Endothelial cell of umbilical vein (primary cell): Measurements from ENCODE around the gene CTSC.

Experiments used
- CTCF ChIP-seq, 2 donors: IDR thresholded peaks; 1 replicate in 1 of 2; 2 replicates in 1 of 2; pipeline ENCODE4 v1.5.1; 2011; ENCODE audit warnings: low read length in 2 of 2, mild to moderate bottlenecking in 2 of 2, moderate library complexity in 2 of 2, control low read depth in 1 of 2, inconsistent platforms in 1 of 2, low read depth in 1 of 2; ENCODE audit not compliant: insufficient read depth in 1 of 2; ENCODE audit errors: extremely low read depth in 1 of 2
- EZH2 ChIP-seq: IDR thresholded peaks from 2 replicates; pipeline ENCODE4 v1.6.1; 2012; ENCODE audit warnings: borderline replicate concordance, low read depth, mild to moderate bottlenecking, moderate library complexity, low read length, inconsistent platforms; ENCODE audit not compliant: severe bottlenecking
- FOS ChIP-seq: IDR thresholded peaks from 2 replicates; pipeline ENCODE4 v1.6.1; 2011; ENCODE audit warnings: mild to moderate bottlenecking, low read length, moderate library complexity, borderline replicate concordance; ENCODE audit not compliant: insufficient read depth
- MAX ChIP-seq: IDR thresholded peaks from 2 replicates; pipeline ENCODE4 v1.6.1; 2011; ENCODE audit not compliant: insufficient read depth, insufficient read length
- POLR2A ChIP-seq: IDR thresholded peaks from 2 replicates; pipeline ENCODE4 v1.6.1; 2012; ENCODE audit warnings: low read depth, mild to moderate bottlenecking, control low read depth, low read length
- POLR2AphosphoS5 ChIP-seq: IDR thresholded peaks from 2 replicates; pipeline ENCODE4 v1.6.1; 2012; ENCODE audit warnings: low read depth, mild to moderate bottlenecking, control low read depth, low read length, moderate library complexity; ENCODE audit not compliant: insufficient read depth

- TF ChIP-seq EZH2 (no peak), CTCF (IDR thresholded peaks at IDR 0.05; ENCODE audit: extremely low read depth in 1 of 2, insufficient read depth in 1 of 2, low read depth in 1 of 2, low read length in 2 of 2) (no peak), POLR2A (no peak), FOS (no peak), POLR2AphosphoS5 (no peak), MAX (no peak)
These were observed 78.1 kb downstream of the CTSC start for GRCh38 chr11:88259431-88259830.
